GM10248 (cell line): Measurements from ENCODE around the gene ANKRD13A.
A peak's percentile ranks its signal among the peaks of the same experiment; 100 is the strongest.
"Not testable (repeated sequence)": the region's sequence is repeated elsewhere in the genome, so short reads cannot be mapped to it uniquely, and the experiment has no call there.

Experiments
- CTCF ChIA-PET: fragments of 300-600 bp; sonication (Branson Sonifier 250); formaldehyde crosslinking; extraction: SDS; loops from one replicate; lab custom pipeline; 2021; ENCODE audit warnings: antibody characterized with exemption; lab: Yijun Ruan, JAX
- POLR2A ChIA-PET: fragments of 350-650 bp; sonication (Branson Sonifier 250); formaldehyde crosslinking; extraction: SDS; loops from one replicate; lab custom pipeline; 2020; ENCODE audit warnings: antibody characterized with exemption; lab: Yijun Ruan, JAX
- DNase-seq: peaks from one replicate; pipeline ENCODE4 v3.0.0; 2012; ENCODE audit errors: extremely low spot score
- TF ChIP-seq, protein P1 (sequence below): IDR thresholded peaks from 2 replicates; pipeline ENCODE4 v1.5.1; 2012; ENCODE audit warnings: mild to moderate bottlenecking, low read depth; ENCODE audit errors: extremely low read depth, missing control alignments, control extremely low read depth

ANKRD13A gene

DNA sequence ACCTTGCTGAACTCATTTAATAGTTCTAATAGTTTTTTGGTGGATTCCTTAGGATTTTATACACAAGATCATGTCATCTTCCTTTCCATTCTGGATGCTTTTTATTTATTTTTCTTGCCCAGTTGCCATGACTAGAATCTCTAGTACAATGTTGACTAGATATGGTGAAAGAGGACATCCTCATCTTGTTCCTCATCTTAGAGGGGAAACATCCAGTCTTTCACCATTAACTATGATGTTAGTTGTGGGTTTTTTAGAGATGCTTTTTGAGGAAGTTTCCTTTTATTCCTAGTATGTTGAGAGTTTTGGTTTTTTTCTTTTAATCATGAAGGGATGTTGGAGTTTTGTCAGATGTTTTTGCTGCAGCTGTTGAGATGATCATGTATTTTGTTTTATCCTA, 8.7 kb downstream of the ANKRD13A start:
- no peak for DNase-seq
- CTCF ChIA-PET, result no interaction called here
- POLR2A ChIA-PET, result no interaction called here
- TF ChIP-seq, protein P1, sequence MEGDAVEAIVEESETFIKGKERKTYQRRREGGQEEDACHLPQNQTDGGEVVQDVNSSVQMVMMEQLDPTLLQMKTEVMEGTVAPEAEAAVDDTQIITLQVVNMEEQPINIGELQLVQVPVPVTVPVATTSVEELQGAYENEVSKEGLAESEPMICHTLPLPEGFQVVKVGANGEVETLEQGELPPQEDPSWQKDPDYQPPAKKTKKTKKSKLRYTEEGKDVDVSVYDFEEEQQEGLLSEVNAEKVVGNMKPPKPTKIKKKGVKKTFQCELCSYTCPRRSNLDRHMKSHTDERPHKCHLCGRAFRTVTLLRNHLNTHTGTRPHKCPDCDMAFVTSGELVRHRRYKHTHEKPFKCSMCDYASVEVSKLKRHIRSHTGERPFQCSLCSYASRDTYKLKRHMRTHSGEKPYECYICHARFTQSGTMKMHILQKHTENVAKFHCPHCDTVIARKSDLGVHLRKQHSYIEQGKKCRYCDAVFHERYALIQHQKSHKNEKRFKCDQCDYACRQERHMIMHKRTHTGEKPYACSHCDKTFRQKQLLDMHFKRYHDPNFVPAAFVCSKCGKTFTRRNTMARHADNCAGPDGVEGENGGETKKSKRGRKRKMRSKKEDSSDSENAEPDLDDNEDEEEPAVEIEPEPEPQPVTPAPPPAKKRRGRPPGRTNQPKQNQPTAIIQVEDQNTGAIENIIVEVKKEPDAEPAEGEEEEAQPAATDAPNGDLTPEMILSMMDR, result no peak

DNA sequence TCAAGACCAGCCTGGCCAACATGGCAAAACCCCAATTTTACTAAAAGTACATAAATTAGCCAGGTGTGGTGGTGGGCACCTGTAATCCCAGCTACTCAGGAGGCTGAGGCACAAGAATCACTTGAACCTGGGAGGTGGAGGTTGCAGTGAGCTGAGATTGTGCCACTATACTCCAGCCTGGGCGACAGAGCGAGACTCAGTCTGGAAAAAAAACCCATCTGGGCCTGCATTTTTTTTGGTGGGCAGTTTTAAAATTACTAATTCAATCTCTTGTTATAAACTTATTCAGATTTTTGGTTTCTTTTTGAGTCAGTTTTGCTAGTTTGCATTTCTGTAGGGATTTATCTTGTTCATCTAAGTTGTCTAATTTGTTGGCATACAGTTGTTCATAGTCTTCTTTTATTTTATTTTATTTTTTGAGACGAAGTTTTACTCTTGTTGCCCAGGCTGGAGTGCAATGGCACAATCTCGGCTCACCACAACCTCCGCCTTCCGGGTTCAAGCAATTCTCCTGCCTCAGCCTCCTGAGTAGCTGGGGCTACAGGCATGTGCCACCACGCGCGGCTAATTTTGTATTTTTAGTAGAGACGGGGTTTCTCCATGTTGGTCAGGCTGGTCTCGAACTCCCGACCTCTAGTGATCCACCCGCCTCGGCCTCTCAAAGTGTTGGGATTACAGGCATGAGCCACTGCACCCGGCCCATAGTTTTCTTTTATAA, 9.6 kb downstream of the ANKRD13A start:
- POLR2A ChIA-PET, DNase-seq, CTCF ChIA-PET: not testable (repeated sequence)

DNA sequence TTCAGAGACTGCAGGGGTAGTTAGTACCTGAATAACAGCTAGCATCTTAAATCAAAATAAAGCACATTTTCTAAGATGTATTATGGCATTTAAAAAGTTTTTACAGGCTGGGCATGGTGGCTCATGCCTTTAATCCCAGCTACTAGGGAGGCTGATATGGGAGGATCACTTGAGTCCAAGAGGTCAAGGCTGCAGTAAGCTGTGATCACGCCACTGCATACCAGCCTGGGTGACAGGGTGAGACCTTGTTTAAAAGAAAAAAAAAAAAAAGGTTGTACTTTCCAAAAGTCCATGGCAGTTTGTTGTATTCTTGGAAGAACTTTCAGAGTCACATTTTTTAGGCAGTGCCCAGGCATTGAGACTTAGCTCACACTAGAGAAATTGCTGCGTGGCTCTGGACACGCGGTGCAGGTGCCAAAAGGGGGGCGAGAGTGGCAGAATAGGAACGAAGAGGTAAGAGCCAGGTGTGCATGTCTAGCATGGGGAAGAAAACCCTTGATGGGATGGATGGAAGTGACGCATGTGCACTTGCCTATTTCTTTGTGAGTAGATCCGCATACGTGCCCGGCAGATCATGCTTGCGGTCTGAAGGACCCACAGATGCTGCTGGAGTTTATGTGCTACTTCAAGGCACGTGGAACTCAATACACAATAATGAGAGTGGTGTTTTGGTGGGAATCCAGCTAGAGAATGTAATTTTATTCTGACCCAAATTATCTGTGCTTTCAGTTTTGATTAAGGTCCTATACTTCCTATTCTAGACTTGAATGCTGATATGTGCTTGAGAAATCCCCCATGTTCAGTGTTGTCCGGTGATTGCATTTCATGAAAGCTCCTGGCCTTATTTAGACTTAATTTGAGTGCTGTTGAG, 11.9 kb downstream of the ANKRD13A start:
- TF ChIP-seq, protein P1, result no peak
- ChIA-PET POLR2A (no interaction called here), CTCF (interaction anchor here (1.2 to 2.4 kb wide), 4 partner anchors 9 to 12 kb away, joined by 4 to 6 read pairs (median 5); partner anchors contain the start of gene ANKRD13A)
- peak; percentile 46 for DNase-seq

DNA sequence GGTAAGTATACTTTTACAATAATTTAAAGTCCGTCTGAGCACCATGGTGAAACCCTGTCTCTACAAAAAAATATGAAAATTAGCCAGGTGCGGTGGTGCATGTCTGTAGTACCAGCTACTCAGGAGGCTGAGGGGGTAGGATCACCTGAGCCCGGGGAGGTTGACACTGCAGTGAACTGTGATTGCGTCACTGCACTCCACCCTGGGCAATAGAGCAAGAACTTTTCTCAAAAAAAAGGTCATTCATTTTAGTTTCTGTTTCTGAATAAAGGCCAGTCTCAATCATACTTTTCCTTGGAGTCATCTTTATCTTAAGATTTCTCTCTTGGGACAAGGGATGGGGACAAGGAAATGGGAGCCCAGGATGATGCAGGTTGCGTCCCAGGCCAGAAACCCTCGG, 12.9 kb downstream of the ANKRD13A start:
- DNase-seq, result no peak
- TF ChIP-seq, protein P1, result no peak
- ChIA-PET CTCF (interaction anchor here (2.4 kb wide), 1 partner anchor 13 kb away, joined by 6 read pairs; the partner anchor contains the start of gene ANKRD13A), POLR2A (no interaction called here)

DNA sequence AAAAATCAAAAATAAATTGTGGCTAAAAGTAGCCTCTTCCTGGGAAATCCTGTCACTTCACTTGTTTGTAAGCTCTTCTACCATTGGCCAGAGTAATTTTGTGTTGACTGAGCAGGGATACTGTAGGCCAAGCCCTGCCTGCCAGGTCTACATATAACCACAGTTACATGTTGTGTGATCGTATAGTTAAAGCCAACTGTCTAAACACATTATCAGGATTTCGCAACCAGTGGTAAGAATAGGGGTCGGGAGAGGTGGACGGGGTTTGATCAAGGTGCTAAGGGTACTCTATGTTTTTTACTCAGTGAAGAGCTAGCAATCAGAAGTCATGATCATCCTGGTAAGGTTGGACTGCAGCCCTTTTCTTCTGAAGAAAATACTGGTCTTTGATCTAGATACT, 13.4 kb downstream of the ANKRD13A start:
- CTCF ChIA-PET, result no interaction called here
- no peak for DNase-seq
- TF ChIP-seq, protein P1, result no peak
- POLR2A ChIA-PET, result no interaction called here

DNA sequence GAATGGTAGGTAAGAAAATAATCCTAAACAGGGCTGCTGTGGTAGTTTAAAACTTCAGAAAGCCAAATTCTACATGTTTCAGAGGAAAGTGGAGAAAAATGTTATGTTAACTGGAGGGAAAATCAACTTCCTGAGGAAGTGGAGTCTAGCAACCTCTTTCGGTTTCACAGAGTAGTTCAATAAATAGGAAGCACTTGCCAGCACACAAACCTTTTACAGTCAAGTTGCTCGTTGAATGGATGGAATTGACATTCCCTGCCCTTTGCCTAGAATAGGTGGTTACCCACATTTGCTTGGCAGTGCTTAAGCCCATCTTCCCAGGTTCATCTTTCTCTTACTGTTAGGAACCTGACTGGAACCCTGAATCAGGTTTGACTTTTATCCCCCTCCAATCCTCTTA, 15.9 kb downstream of the ANKRD13A start:
- DNase-seq, result no peak
- POLR2A ChIA-PET, result no interaction called here
- TF ChIP-seq, protein P1, result no peak

More for the DNA sequence above, 15.9 kb downstream of the ANKRD13A start:
- CTCF ChIA-PET, result no interaction called here
